ENCODE data around the gene LILRA1.

DNA sequence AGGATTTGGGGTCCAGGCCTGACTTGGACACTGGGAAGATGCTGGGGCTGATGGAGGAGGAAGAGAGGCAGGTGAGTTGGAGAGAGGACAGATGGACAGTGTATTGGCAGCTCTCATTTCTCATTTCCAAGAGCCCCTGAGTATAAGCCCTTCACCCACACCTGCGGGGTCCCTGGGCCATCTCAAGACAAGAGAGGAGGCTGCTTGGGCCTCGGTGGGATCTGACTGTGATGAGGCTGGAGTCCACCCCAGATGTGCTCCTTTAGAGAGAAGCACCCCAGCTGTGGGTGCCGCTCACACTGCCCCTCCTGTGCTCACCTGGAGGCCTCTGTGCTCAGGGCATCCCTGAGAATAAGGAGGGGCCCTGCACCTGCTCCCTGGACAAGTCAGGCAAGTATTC is 16.1 kb upstream of the LILRA1 start:
- no peak for TF ChIP-seq CTCF (IDR thresholded peaks at IDR 0.05)
- no peak for TF ChIP-seq POLR2A (IDR thresholded peaks at IDR 0.05)
- TF ChIP-seq POLR2AphosphoS5 (IDR thresholded peaks at IDR 0.05; ENCODE audit: insufficient read depth in 1 of 2, low read depth in 1 of 2): no peak
